ENCODE data around the gene ARID1B.

GRCh38 chr6:156999762-157000161 lies 222.6 kb downstream of the ARID1B start:
- no peak for TF ChIP-seq CTCF (IDR thresholded peaks at IDR 0.05; ENCODE audit: insufficient read depth, low read length, poor library complexity, severe bottlenecking)
- TF ChIP-seq EZH2phosphoT487 (conservative IDR thresholded peaks at IDR 0.05; ENCODE audit: low read length), result no peak
